ENCODE data around the gene BIN2.
"Not testable (repeated sequence)": the region's sequence is repeated elsewhere in the genome, so short reads cannot be mapped to it uniquely, and the experiment has no call there.

The BIN2 gene

DNA sequence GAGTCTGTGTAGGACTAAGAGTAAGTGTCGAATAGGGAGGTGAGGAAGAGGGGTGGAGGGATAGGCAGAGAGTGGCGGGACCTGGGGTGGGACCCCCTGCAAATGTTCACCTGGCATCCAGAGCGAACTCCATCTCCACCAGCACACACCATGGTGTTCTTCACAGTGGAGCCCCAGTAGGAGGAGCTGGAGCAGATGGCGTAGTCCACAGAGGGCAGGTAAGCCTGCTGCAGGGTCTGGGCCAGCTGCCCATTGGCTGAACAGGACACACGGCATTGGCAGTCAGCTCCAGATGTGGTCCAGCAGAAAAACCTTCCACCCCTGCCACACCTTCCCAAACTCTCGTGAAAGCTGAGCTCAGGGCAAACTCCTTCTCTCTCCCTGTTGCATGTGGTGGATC lies 15.8 kb upstream of the BIN2 start:
- Histone ChIP-seq H3K79me2 (ENCODE audit: control insufficient read depth, low read length) (no peaks in the 10 kb centered on the region), H3K4me2 (ENCODE audit: low read length) (no peak overlapping the region), H3K27me3 (ENCODE audit: control insufficient read depth, low read length) (peaks cover 43% of the 10 kb centered on the region), H3K9me2 (replicated peaks; ENCODE audit: control insufficient read depth, low read length) (no peaks in the 10 kb centered on the region), H3K4me1 (ENCODE audit: control insufficient read depth, low read length) (peaks cover 10% of the 10 kb centered on the region), H3K36me3 (ENCODE audit: control insufficient read depth, low read length) (no peaks in the 10 kb centered on the region), H3F3A (ENCODE audit: control insufficient read depth, insufficient read depth) (no peaks in the 10 kb centered on the region), H3K4me3 (ENCODE audit: low read length) (no peak overlapping the region), H4K20me1 (ENCODE audit: control insufficient read depth, insufficient read depth, low read depth, low read length) (0 out of 2 replicates have a peak, but pooled peaks cover 3% of the 10 kb centered on the region), H3K9me3 (ENCODE audit: control insufficient read depth, insufficient read depth, low read length) (no peaks in the 10 kb centered on the region), H3K27ac (ENCODE audit: low read depth, low read length) (no peak overlapping the region)
- TF ChIP-seq CTCF (IDR thresholded peaks at IDR 0.05; ENCODE audit: low read depth, low read length, poor library complexity, severe bottlenecking): no peak
- TF ChIP-seq EZH2phosphoT487 (IDR thresholded peaks at IDR 0.05; ENCODE audit: borderline replicate concordance, low read length): no peak

DNA sequence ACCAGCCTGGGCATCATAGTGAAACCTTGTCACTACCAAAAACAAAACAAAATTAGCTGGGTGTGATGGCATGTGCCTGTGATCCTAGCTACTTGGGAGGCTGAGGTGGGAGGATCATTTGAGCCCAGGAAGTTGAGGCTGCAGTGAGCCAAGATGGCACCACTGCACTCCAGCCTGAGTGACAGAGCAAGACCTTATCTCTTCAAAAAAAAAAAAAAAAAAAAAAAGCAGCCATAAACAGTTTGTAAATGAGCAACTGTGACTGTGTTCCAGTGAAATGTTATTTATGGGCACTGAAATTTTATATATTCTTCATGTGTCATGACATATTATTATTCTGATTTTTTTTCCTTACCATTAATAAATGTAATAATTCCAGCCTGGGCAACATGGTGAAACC lies 13.4 kb upstream of the BIN2 start:
- H4K20me1 ChIP-seq (ENCODE audit: control insufficient read depth, insufficient read depth, low read depth, low read length); H3K9me2 ChIP-seq (replicated peaks; ENCODE audit: control insufficient read depth, low read length); H3K36me3 ChIP-seq (ENCODE audit: control insufficient read depth, low read length); H3K4me1 ChIP-seq (ENCODE audit: control insufficient read depth, low read length); H3K27ac ChIP-seq (ENCODE audit: low read depth, low read length); H3K4me3 ChIP-seq (ENCODE audit: low read length); H3F3A ChIP-seq (ENCODE audit: control insufficient read depth, insufficient read depth); H3K9me3 ChIP-seq (ENCODE audit: control insufficient read depth, insufficient read depth, low read length); H3K79me2 ChIP-seq (ENCODE audit: control insufficient read depth, low read length); H3K4me2 ChIP-seq (ENCODE audit: low read length): not testable (repeated sequence)
- H3K27me3 ChIP-seq (ENCODE audit: control insufficient read depth, low read length): peaks cover 38% of the 10 kb centered on the region

DNA sequence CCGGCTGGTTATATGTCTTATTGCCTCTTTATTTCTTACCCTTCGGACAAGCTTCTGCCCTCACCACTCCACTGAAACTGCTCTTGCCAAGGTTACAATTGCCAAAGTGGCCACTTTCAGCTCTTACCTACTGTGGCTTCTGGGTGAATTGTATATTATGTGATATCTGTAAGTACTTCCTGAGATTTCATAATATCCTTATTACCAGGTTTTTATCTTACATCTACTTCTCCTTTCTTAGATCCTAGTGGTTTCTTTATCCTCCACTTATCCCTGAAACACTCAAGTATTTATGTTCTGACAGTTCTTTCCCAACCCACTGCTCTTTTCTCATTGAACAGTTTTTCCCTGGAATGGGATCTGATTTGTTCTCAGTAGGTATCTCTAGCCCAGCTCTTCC lies 12.0 kb upstream of the BIN2 start:
- H3K4me2 ChIP-seq (ENCODE audit: low read length): no peak overlapping the region
- H3K27ac ChIP-seq (ENCODE audit: low read depth, low read length): no peak overlapping the region

GRCh38 chr12:51334764-51335163 lies 10.8 kb upstream of the BIN2 start:
- Histone ChIP-seq H3F3A (ENCODE audit: control insufficient read depth, insufficient read depth) (no peaks in the 10 kb centered on the region), H3K79me2 (ENCODE audit: control insufficient read depth, low read length) (no peaks in the 10 kb centered on the region), H4K20me1 (ENCODE audit: control insufficient read depth, insufficient read depth, low read depth, low read length) (no peaks in the 10 kb centered on the region), H3K9me3 (ENCODE audit: control insufficient read depth, insufficient read depth, low read length) (no peaks in the 10 kb centered on the region), H3K4me2 (ENCODE audit: low read length) (no peak overlapping the region), H3K27me3 (ENCODE audit: control insufficient read depth, low read length) (peaks cover 42% of the 10 kb centered on the region), H3K36me3 (ENCODE audit: control insufficient read depth, low read length) (no peaks in the 10 kb centered on the region), H3K9me2 (replicated peaks; ENCODE audit: control insufficient read depth, low read length) (no peaks in the 10 kb centered on the region), H3K4me3 (ENCODE audit: low read length) (no peak overlapping the region), H3K4me1 (ENCODE audit: control insufficient read depth, low read length) (no peaks in the 10 kb centered on the region), H3K27ac (ENCODE audit: low read depth, low read length) (no peak overlapping the region)
- TF ChIP-seq EZH2phosphoT487 (IDR thresholded peaks at IDR 0.05; ENCODE audit: borderline replicate concordance, low read length) (no peak), CTCF (IDR thresholded peaks at IDR 0.05; ENCODE audit: low read depth, low read length, poor library complexity, severe bottlenecking) (no peak)

More for the DNA sequence above, 12.0 kb upstream of the BIN2 start:
- peaks cover 37% of the 10 kb centered on the region for H3K27me3 ChIP-seq (ENCODE audit: control insufficient read depth, low read length)
- no peaks in the 10 kb centered on the region for H3K9me2 ChIP-seq (replicated peaks; ENCODE audit: control insufficient read depth, low read length)
- no peaks in the 10 kb centered on the region for H4K20me1 ChIP-seq (ENCODE audit: control insufficient read depth, insufficient read depth, low read depth, low read length)
- H3K36me3 ChIP-seq (ENCODE audit: control insufficient read depth, low read length): no peaks in the 10 kb centered on the region
- H3K4me3 ChIP-seq (ENCODE audit: low read length): no peak overlapping the region
- no peaks in the 10 kb centered on the region for H3K4me1 ChIP-seq (ENCODE audit: control insufficient read depth, low read length)
- H3F3A ChIP-seq (ENCODE audit: control insufficient read depth, insufficient read depth): no peaks in the 10 kb centered on the region
- TF ChIP-seq CTCF (IDR thresholded peaks at IDR 0.05; ENCODE audit: low read depth, low read length, poor library complexity, severe bottlenecking) (no peak), EZH2phosphoT487 (IDR thresholded peaks at IDR 0.05; ENCODE audit: borderline replicate concordance, low read length) (no peak)
- no peaks in the 10 kb centered on the region for H3K79me2 ChIP-seq (ENCODE audit: control insufficient read depth, low read length)
- H3K9me3 ChIP-seq (ENCODE audit: control insufficient read depth, insufficient read depth, low read length): no peaks in the 10 kb centered on the region
